ENCODE results near the gene RNF7.

RNF7 gene

DNA sequence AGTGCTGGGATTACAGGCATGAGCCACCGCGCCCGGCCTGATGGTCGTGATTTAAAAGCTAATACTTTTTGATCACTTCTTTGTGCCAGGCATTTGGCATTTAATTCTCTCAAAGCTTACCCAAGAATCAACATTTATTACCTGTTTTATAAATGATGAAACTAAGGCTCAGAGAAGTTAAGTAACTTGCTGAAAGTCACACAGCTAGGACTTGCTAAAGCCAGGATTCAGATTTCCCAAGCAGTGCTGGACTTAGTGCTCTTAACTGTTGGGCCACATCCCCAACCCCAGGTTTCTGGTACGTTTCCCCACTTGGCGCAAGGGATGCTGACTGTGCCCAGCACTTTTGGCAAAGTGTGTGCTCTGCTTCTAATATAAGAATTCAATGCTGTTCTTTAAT lies 35.6 kb downstream of the RNF7 start:
- Histone ChIP-seq H3K27me3 (ENCODE audit: insufficient read depth, poor library complexity, severe bottlenecking) (no peaks in the 10 kb centered on the region), H3K27ac (replicated peaks) (no peak overlapping the region), H3K4me3 (replicated peaks; ENCODE audit: insufficient read depth, low read length) (no peak overlapping the region)
- no peak for DNase-seq (ENCODE audit: low read depth in 1 of 2, low spot score in 1 of 2)
- TF ChIP-seq POLR2AphosphoS5 (IDR thresholded peaks at IDR 0.05; ENCODE audit: low read depth) (no peak), GABPA (IDR thresholded peaks at IDR 0.05; ENCODE audit: low read depth) (no peak)

DNA sequence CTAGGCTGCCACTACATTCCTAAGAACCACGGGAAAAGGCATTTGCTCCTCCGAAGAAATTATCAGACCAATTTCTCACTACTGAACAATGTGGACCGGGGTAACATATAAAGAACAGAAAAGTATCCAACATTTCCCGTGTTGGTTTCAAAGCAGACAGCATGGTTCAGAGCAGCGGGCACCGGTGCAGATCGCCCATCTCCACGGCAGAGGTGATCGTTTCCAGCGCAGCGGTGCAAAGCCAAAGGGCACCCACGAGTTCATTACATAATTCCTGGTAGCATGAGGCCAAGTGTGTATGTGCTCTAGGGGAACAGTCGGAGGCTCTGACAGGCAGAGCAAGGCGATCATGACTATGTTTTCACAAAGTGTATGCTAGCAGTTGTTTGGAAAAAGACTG lies 38.3 kb downstream of the RNF7 start:
- Histone ChIP-seq H3K27ac (replicated peaks) (no peak overlapping the region), H3K4me3 (replicated peaks; ENCODE audit: insufficient read depth, low read length) (no peak overlapping the region), H3K27me3 (ENCODE audit: insufficient read depth, poor library complexity, severe bottlenecking) (no peaks in the 10 kb centered on the region)
- TF ChIP-seq, protein P1, sequence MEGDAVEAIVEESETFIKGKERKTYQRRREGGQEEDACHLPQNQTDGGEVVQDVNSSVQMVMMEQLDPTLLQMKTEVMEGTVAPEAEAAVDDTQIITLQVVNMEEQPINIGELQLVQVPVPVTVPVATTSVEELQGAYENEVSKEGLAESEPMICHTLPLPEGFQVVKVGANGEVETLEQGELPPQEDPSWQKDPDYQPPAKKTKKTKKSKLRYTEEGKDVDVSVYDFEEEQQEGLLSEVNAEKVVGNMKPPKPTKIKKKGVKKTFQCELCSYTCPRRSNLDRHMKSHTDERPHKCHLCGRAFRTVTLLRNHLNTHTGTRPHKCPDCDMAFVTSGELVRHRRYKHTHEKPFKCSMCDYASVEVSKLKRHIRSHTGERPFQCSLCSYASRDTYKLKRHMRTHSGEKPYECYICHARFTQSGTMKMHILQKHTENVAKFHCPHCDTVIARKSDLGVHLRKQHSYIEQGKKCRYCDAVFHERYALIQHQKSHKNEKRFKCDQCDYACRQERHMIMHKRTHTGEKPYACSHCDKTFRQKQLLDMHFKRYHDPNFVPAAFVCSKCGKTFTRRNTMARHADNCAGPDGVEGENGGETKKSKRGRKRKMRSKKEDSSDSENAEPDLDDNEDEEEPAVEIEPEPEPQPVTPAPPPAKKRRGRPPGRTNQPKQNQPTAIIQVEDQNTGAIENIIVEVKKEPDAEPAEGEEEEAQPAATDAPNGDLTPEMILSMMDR (IDR thresholded peaks at IDR 0.05; ENCODE audit: insufficient read depth, low read length): no peak
- TF ChIP-seq GABPA (IDR thresholded peaks at IDR 0.05; ENCODE audit: low read depth): no peak
- TF ChIP-seq REST (IDR thresholded peaks at IDR 0.05; ENCODE audit: insufficient replicate concordance, low read depth): no peak
- no peak for TF ChIP-seq SPI1 (IDR thresholded peaks at IDR 0.05; ENCODE audit: borderline replicate concordance, low read depth)
- no peak for TF ChIP-seq POLR2AphosphoS5 (IDR thresholded peaks at IDR 0.05; ENCODE audit: low read depth)
- no peak for DNase-seq (ENCODE audit: low read depth in 1 of 2, low spot score in 1 of 2)

DNA sequence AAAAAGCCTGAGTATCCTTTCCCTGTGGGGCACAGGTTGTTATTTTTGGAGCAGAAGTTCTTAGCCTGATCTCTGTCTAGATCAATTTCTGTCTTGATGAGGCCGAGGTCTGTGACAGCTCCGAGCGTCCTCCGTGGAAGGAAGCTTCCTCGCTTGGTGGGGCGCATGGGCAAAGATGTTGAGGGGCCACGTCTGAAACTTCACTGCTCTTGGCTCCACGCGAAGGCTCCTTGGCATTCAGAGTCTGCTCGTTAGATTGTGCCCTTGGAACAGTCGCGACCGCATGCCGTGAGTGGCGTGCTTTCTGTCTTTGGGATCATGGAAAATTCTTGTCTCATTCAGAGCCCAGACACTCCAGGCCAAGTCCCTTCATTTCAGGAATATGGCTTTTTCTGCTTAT lies 38.8 kb downstream of the RNF7 start:
- DNase-seq (ENCODE audit: low read depth in 1 of 2, low spot score in 1 of 2): no peak
- Histone ChIP-seq H3K27ac (replicated peaks) (no peak overlapping the region), H3K27me3 (ENCODE audit: insufficient read depth, poor library complexity, severe bottlenecking) (no peaks in the 10 kb centered on the region), H3K4me3 (replicated peaks; ENCODE audit: insufficient read depth, low read length) (no peak overlapping the region)
- TF ChIP-seq SPI1 (IDR thresholded peaks at IDR 0.05; ENCODE audit: borderline replicate concordance, low read depth) (no peak), REST (IDR thresholded peaks at IDR 0.05; ENCODE audit: insufficient replicate concordance, low read depth) (no peak), GABPA (IDR thresholded peaks at IDR 0.05; ENCODE audit: low read depth) (no peak), POLR2AphosphoS5 (IDR thresholded peaks at IDR 0.05; ENCODE audit: low read depth) (no peak)
- TF ChIP-seq, protein P1 (IDR thresholded peaks at IDR 0.05; ENCODE audit: insufficient read depth, low read length): no peak

- Histone ChIP-seq H3K27ac (replicated peaks) (no peak overlapping the region), H3K27me3 (ENCODE audit: insufficient read depth, poor library complexity, severe bottlenecking) (no peaks in the 10 kb centered on the region), H3K4me3 (replicated peaks; ENCODE audit: insufficient read depth, low read length) (no peak overlapping the region)
- DNase-seq (ENCODE audit: low read depth in 1 of 2, low spot score in 1 of 2): no peak
- TF ChIP-seq, protein P1 (IDR thresholded peaks at IDR 0.05; ENCODE audit: insufficient read depth, low read length): no peak
- no peak for TF ChIP-seq POLR2AphosphoS5 (IDR thresholded peaks at IDR 0.05; ENCODE audit: low read depth)
- TF ChIP-seq REST (IDR thresholded peaks at IDR 0.05; ENCODE audit: insufficient replicate concordance, low read depth): no peak
- no peak for TF ChIP-seq SPI1 (IDR thresholded peaks at IDR 0.05; ENCODE audit: borderline replicate concordance, low read depth)
These were observed 40.1 kb downstream of the RNF7 start for GRCh38 chr3:141777957-141778813.

Data from HL-60 (cell line).